Activated CD4-positive, alpha-beta T cell treated with anti-CD3 and anti-CD28 coated beads, Interleukin-2, amount 50 U/mL, for 4 hours (primary cell): ENCODE measurements around the gene EIF5A2.
"Not testable (repeated sequence)": the region's sequence is repeated elsewhere in the genome, so short reads cannot be mapped to it uniquely, and the experiment has no call there.

Experiments used
- DNase-seq, 2 experiments: peaks; one replicate each; pipeline ENCODE4 v3.0.0-alpha.2; 2020

The EIF5A2 gene

DNA sequence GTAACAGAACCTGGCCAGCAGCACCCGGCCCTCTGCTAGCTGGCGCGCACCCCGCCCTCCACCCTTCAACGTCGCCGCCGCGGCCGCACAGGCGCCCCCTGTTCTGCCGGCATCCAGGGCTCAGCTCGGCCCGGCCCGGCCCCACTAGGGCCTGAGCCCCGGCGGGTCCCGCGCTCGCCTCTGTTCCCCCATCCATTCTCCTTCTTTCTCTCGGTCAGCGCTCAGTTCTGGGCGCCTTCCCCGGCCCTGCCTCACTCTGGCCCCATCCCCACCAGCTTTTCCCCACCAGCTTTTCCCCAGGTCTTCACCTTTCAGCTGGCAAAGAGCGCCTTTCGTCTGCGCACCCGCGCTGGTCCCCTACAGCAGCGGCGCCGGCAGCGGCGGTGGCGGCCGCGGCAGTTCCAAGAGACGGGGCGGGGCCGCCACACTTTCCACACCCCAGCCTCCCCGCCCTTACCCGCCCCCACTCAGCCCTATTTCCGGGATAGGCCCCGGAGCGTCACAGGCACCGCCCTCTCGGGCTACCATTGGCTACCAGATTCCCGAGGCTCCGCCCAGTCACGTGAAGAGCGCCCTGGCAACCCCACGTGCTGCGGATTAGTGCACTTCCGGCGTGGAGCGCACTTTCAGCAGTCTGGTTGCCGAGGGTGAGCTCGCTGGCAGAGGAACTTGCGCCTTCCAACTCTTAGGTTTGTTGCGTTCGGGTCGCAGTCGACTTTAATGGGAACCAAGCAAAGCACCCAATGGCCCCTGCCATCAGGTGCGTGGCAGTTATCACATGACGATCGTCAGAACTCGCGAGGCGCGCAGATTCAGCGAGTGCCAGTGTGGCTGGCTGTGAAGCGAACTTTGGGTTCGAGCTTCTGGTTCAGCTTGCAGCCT, at the start of gene EIF5A2:
TSS of gene EIF5A2 (minus strand) at position 403 of the 882 bp plus-strand sequence. CDS start 831 bp downstream, outside the sequence.
- DNase-seq: peak; percentile 95 to 96

DNA sequence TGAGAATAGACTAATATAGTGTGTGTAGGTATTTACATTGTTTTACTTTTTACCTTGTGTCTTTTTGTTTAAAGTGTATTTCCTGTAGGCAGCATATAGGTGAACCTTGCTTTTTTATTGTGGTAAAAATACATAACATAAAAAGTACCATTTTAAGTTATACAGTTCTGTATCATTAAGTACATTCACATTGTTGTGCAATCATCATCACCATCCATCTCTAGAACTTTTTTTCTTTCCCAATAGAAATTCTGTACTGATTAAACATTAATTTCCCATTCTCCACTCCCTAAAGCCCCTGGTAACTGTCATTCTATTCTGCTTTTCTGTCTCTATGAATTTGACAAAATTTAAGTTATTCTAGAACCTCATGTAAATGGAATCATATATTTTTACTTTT, 48.2 kb upstream of the EIF5A2 start:
- no peak for DNase-seq

DNA sequence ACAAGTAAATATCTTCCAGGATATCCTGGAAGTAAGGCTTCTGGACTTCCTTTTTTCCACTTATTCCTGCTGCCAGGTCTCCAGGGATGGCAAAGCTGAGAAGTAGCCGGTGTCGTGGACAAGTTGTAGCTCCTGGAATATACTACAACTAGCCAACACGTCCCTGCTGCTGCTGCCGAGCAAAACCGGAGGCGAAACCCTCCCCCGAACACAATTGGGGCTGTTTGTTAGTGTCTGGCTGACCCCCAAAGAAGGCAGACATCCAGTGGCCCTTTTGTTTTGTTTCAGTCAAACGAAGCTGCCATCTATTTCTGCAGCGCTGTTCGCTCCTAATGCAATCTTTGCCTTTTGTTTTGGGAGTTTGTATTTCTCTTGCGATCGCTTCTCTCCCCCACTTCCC, 45.3 kb upstream of the EIF5A2 start:
- no peak for DNase-seq

DNA sequence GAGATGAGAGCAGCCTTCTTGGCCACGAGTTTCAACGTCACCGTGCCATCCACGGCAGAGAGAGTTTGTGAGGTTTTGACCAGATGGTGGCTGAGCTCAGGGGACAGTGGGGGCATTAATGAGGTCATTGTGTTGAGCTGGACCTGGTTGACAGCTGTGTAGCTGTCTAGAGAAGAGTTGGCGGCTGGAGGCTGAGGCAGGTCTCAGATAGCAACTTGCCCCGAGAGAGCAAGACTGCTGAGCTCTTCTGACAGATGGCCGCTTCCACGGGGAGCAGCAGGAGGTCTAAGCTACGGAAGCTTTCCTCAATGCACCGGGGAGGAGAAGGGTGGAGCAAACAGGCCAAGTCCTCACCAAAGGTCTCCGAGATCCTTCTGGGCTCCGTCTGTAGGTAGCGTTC, 44.8 kb upstream of the EIF5A2 start:
- no peak for DNase-seq

DNA sequence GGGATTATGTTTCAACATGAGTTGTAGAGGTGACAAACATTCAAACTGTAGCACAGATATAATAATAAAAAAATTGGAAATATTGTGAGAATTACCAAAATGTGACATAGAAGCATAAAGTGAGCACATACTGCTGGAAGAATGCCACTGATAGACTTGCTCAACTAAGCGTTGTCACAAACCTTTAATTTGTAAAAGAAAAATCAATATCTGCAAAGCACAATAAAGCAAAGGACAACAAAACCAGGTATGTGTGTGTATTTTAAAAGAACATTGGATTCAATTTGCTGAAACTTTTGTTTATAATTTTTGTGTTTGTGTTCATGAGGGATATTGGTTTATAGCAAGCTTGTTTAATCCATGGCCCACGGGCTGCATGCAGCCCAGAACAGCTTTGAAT, 40.8 kb upstream of the EIF5A2 start:
- no peak for DNase-seq

DNA sequence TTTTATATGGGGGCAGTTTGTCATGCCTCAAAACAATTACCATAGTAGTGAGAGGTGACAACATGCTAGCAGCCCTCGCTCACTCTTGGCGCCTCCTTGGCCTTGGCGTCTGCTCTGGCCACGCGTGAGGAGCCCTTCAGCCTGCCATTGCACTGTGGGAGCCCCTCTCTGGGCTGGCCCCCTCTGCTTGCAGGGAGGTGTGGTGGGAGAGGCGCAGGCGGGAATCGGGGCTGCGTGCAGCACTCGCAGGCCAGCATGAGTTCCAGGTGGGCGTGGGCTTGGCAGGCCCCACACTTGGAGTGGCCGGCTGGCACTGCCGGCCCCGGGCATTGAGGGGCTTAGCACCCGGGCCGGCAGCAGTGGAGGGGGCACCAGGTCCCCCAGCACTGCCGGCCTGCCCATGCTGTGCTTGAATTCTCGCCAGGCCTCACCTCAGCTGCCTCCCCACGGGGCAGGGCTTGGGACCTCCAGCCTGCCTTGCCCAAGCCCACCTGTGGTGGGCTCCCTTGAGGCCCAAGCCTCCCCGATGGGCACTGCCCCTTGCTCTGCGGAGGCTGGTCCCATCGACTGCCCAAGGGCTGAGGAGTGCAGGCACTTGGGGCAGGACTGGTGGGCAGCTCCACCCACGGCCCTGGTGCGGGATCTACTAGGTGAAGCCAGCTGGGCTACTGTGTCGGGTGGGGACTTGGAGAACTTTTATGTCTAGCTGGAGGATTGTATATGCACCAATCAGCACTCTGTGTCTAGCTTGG, 38.8 kb upstream of the EIF5A2 start:
- DNase-seq: no peak

DNA sequence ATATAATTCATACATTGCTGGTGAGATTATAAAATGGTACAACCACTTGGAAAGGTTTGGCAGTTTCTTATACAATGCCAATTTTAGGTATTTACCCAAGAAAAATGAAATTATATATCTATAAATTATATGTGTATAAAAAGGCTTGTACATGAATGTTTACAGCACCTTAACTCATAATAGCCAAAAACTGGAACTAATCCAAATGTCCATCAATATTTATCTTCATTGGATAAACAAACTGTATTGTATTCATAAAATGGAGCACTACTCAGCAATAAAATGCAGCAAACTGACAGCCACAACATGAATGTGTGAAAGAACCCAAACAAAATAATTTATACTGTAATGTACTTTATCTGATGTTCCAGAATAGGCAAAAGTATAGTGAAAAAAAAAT, 33.6 kb upstream of the EIF5A2 start:
- DNase-seq: no peak

DNA sequence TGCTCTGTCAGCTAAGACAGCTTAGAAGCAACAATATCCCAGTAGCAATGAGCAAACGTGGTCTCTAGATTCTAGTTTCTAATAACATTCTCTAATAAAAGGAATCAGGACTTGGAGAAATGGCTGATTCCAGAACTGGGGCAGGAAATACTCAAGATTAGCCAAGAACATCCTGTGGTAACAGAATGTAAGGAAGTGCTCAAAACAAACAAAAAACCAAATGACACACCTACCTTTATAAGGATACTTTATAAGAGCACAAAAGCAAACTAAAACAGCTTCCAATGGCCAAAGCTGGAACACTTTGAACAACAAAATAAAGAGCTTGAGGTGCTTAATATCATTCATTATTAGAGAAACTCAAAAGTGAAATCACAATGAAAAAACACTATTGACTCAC, 33.1 kb upstream of the EIF5A2 start:
- DNase-seq: no peak

DNA sequence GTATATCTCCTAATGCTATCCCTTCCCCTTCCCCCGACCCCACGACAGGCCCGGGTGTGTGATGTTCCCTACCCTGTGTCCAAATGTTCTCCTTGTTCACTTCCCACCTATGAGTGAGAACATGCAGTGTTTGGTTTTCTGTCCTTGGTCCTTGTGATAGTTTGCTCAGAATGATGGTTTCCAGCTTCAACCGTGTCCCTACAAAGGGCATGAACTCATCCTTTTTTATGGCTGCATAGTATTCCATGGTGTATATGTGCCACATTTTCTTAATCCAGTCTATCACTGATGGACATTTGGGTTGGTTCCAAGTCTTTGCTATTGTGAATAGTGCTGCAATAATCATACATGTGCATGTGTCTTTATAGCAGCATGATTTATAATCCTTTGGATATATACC, 24.6 kb upstream of the EIF5A2 start:
- DNase-seq: not testable (repeated sequence)

DNA sequence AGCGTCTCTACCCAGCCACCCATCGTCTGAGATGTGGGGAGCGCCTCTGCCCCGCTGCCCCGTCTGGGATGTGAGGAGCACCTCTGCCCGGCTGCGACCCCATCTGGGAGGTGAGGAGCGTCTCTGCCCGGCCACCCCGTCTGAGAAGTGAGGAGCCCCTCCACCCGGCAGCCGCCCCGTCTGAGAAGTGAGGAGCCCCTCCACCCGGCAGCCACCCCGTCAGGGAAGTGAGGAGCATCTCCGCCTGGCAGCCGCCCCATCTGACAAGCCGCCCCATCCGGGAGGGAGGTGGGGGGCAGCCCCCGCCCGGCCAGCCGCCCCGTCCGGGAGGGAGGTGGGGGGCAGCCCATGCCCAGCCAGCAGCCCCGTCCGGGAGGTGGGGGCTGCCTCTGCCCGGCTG, 15.1 kb upstream of the EIF5A2 start:
- DNase-seq: not testable (repeated sequence)

DNA sequence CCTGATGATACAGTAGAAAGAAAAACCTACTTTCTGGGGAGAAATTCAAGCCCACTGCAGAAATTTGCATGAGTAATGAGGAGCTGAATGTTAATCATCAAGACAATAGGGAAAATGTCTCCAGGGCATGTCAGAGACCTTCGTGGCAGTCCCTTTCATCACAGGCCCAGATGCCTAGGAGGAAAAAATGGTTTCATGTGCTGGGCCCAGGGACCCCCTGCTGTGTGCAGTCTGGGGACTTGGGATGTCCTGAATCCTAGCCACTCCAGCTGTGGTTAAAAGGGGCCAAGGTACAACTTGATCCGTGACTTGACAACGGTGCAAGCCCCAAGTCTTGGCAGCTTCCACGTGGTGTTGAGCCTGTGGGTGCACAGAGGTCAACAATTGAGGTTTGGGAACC, 10.3 kb upstream of the EIF5A2 start:
- no peak for DNase-seq

DNA sequence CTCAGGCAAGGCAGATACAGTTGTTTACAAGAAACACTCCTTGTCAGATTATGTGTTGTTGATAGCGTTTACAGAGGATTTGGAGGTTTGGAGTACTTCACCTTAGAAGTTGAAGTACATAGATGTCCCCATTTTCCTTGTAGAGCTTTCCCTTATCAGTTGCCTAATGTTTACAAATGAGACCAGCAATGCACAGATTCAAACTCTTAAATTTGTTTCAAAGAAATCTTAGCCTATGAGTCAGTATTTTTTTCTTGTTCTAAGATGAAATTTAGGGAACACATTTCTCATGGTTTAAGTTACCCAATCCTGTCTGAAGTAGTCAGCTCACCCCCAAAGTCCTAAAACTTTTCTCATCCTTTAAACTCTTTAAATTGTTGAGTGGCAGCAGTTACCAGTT, 6.3 kb upstream of the EIF5A2 start:
- DNase-seq: no peak

DNA sequence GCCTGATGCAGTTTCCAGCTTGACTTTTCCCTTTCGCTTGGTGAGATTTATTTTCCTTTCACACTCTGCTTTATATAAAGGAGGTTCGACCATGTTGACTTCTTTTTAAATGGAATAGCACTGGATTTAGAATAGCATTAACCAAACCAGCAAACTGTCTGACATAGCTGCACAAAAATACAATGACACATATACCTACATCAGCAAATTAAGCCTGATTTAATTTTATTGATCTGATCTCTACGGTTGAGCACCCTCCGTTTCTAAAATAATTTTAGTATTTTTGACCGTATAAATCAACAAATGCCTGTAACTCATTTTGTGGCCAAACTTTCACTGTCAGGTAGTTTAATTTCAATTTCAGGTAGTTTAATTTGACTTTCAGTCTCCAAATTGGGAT, 5.8 kb upstream of the EIF5A2 start:
- no peak for DNase-seq

DNA sequence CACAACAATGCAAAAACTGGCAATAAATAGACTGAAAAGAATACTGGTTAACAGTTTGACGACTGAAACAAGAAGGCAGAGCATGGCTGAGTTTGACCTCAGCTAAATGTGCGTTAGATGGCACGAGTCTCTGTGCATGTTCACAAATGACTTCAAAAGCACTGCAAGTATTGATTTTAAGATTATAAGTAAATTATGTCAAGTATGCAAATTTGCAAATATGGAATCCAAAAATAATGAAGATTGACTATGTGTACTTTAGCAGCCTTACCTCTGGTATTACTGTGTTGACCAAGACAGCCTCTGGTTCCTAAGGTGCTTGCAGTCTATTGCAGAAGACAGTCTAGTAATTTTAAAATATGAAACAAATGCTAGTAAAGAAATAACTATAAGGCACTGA, 2.6 kb upstream of the EIF5A2 start:
- DNase-seq: no peak

DNA sequence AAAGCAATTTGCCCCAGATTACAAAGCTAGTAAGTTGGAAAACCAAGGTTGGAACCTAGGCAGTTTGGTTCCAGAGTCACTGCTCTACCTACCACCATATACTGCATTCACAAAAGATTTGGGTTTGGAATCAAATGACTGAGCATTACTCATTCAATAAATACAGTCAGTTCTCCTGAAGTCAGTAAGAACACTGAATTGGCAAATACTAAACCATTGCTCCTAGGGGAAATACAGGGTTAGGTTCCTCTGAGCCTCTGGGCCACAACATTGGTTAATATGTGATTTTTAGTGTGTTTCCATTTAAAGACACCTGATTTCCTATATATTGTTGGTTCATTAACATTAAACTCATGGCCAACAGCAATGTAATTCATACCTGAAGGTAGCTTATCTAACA, 2.1 kb upstream of the EIF5A2 start:
- DNase-seq: no peak

DNA sequence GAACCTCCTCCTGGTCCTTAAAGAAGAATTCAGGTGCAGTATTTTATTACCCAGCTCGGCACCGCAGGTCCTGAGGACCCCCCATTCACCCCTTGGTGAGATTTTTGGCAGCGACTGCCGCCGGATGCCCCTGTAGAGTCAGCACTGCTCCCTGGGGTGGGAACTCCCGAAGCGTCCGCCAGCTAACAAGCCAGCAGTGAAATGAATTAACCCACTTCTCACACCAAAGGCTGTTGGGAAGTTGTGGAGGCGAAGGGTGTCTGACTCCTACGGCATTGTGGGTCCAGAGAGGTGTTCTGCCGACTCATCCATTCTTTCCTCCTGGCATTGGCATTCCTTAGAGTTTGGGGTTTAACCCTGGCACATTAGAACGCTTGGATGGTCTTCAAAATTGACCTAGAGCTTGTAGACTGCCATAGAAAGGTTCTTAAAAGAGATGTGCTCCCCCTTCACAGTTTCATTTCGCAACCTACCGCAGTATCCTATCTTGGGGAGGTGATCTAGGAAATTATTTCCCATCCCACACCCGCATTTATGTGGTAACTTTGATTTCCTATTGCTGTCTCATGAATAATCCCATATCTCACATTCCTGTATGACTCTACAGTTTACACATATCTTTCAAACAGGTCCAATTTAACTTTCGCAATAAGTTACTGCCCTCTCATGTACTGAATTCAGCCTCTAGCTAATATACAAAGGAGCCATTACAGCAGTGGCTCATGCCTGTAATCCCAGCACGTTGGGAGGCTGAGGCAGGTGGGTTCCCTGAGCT, 879 bp upstream of the EIF5A2 start:
- DNase-seq: no peak

DNA sequence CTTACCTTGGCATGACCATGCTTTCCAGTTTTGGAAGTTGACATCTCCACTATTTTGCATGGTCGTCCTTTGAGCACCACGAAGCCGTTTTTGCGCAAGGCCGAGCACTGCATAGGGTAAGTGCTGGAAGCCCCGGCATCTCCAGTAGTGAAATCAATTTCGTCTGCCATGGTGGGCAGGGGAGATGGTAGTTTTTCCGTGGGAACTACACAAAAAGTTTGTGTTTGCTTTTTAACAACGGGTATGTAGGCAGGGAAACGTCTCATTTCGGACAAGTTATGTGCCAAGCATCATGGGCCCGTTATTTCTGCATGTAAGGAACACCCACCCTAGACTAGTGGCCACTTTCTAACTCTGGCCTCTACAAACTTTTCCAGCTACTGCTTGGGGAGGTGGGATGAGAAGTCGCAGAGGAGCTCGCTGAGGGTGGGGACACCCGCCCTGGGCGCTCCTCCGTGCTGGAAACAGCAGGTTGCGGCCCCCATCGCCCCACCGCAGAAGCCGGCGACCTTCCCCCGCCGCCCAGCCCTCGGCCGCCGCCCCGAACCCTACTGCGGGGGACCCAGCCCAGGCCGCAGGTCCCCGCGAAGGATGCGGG, 701 bp downstream of the EIF5A2 start:
- DNase-seq: no peak

DNA sequence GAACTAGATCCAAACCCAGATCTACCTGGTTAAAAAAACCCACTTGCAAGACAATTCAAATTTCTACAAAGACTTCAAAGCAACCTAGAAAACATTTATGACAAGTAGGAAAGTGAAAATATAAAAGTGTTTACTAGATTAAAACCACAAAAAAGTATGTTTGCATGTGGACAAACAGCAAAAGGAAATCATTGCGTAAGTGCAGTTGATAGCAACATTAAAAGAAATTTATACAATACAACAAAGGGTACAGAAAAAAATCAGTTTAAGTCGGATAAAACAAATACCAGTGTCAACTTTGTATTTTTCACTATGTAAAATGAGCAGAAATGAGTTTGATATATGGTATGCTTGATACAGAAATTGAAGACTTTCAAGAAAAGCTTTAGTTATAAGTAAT, 2.6 kb downstream of the EIF5A2 start:
- DNase-seq: no peak

DNA sequence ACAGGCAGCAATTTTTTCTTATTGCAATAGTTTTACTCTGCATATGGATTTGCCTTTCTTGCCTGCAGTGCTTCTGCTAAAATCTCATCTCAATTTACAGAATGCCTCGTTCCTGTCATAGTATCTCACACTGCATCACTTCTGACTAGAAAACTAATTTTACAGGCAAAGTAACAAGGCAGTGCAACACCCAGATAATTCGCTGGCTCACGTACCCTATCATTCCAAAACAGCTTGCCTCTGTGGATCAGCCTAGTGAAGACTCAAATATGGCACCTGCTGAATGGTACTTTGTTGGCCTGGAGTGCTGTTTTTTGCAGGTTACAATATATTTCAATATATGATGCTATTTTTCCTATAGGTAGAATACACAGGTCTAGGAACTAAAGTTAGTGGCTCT, 5.3 kb downstream of the EIF5A2 start:
- no peak for DNase-seq

DNA sequence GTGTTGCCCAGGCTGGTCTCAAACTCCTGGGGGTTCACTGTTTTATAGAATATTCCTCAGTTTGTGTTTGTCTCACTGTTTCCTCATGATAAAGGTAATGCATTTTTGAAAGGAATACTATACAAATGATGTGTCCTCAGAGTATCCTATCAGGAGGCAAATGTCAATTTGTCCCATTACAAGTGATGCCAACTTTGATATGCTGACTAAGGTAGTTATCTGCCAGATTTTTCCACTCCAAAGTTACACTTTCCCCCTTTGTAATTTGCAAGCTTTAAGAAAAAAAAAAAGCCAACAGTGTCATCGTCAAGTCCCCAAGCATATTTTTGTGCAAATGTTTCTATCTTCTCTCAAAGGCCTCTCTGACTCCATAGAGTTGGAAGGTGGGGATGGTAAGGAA, 9.0 kb downstream of the EIF5A2 start:
- DNase-seq: no peak

DNA sequence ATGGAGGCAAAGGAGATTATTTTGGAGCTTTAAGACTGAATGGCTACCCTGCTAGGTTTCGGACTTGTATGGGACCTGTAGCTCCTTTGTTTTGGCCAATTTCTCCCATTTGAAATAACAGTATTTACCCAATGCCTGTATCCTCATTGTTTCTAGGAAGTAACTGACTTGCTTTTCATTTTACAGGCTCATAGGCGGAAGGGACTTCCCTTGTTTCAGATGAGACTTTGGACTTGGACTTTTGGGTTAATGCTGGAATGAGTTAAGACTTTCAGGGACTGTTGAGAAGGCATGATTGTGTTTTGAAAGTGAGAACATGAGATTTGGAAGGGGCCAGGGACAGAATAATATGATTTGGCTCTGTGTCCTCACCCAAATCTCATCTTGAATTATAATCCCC, 10.5 kb downstream of the EIF5A2 start:
- DNase-seq: no peak

DNA sequence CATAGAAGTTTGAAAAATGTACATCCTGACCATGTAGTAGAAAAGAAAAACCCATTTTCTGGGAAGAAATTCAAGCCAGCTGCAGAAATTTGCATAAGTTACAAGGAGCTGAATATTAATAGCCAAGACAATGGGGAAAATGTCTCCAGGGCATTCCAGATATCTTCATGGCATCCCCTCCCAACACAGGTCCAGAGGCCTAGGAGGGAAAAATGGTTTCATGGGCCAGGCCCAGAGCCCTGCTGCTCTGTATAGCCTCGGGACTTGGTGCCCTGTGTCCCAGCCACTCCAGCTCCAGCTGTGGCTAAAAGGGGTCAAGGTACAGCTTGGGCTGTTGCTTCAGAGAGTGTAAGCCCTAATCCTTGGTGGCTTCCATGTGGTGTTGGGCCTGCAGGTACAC, 11.2 kb downstream of the EIF5A2 start:
- DNase-seq: not testable (repeated sequence)

DNA sequence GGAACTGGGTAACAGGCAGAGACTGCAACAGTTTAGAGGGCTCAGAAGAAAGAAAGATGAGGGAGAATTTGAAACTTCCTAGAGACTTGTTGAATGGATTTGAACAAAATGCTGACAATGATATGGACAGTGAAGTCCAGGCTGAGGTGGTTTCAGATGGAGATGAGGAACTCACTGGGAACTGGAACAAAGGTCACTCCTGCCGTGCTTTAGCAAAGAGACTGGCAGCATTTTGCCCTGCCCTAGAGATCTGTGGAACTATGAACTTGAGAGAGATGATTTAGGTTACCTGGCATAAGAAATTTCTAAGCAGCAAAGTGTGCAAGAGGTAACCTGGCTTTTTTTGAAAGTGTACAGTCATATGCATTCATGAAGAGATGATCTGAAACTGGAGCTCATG, 11.7 kb downstream of the EIF5A2 start:
- no peak for DNase-seq
